OCI-LY1 (cell line): Measurements from ENCODE around the gene RBL2.

ENCODE experiments used
- H2AFZ ChIP-seq: fragments of 200-600 bp; sonication (generic), shearing (Covaris generic); 2 replicates; pipeline ENCODE4 v1.6.0; 2014; ENCODE audit warnings: antibody characterized with exemption, mild to moderate bottlenecking, low read length
- H3F3A ChIP-seq: fragments of 200-600 bp; sonication (generic), shearing (Covaris generic); 2 replicates; pipeline ENCODE4 v1.6.0; 2014; ENCODE audit warnings: mild to moderate bottlenecking, antibody characterized with exemption, low read length, moderate library complexity; ENCODE audit not compliant: insufficient read depth
- H3K27ac ChIP-seq: fragments of 200-600 bp; sonication (generic); 2 replicates; pipeline ENCODE4 v1.5.1; 2014; ENCODE audit warnings: low read length, mixed run types, mild to moderate bottlenecking, low read depth; ENCODE audit not compliant: poor library complexity, severe bottlenecking
- H3K27me3 ChIP-seq: fragments of 200-600 bp; sonication (generic); 2 replicates; pipeline ENCODE4 v1.6.0; 2014; ENCODE audit warnings: antibody characterized with exemption, mild to moderate bottlenecking, low read length, moderate library complexity; ENCODE audit not compliant: insufficient read depth
- H3K36me3 ChIP-seq: fragments of 200-600 bp; sonication (generic); 2 replicates; pipeline ENCODE4 v1.6.1; 2014; ENCODE audit warnings: mild to moderate bottlenecking, antibody characterized with exemption, low read length, moderate library complexity, mixed read lengths; ENCODE audit not compliant: insufficient read depth
- H3K4me1 ChIP-seq: fragments of 200-600 bp; sonication (generic); 2 replicates; pipeline ENCODE4 v1.5.1; 2014; ENCODE audit warnings: mild to moderate bottlenecking, low read length, moderate library complexity; ENCODE audit not compliant: insufficient read depth, severe bottlenecking
- H3K4me2 ChIP-seq: fragments of 200-600 bp; sonication (generic), shearing (Covaris generic); 2 replicates; pipeline ENCODE4 v1.6.1; 2014; ENCODE audit warnings: low read length
- H3K4me3 ChIP-seq: fragments of 200-600 bp; sonication (generic); 2 replicates; pipeline ENCODE4 v1.5.1; 2014; ENCODE audit warnings: low read length, low read depth, mild to moderate bottlenecking, mixed read lengths; ENCODE audit not compliant: poor library complexity, severe bottlenecking
- H3K79me2 ChIP-seq: fragments of 200-600 bp; shearing (Covaris generic); 2 replicates; pipeline ENCODE4 v1.6.1; 2016; ENCODE audit warnings: mixed run types, low read length, mixed read lengths; ENCODE audit not compliant: insufficient read depth
- H3K9ac ChIP-seq: fragments of 200-600 bp; sonication (generic), shearing (Covaris generic); 2 replicates; pipeline ENCODE4 v1.6.1; 2014; ENCODE audit warnings: mild to moderate bottlenecking, low read length, mixed read lengths
- H3K9me2 ChIP-seq: fragments of 200-600 bp; sonication (generic), shearing (Covaris generic); 2 replicates; pipeline ENCODE4 v1.6.1; 2014; ENCODE audit warnings: low read depth, mild to moderate bottlenecking, low read length, mixed read lengths
- H3K9me3 ChIP-seq: fragments of 200-600 bp; shearing (Covaris generic); 2 replicates; pipeline ENCODE4 v1.6.1; 2014; ENCODE audit warnings: low read length, mixed read lengths
- H4K20me1 ChIP-seq: fragments of 200-600 bp; sonication (generic), shearing (Covaris generic); 2 replicates; pipeline ENCODE4 v1.6.0; 2016; ENCODE audit warnings: mild to moderate bottlenecking, low read length; ENCODE audit not compliant: insufficient read depth
- EZH2 ChIP-seq: fragments of 200-600 bp; sonication (generic), shearing (Covaris generic); IDR thresholded peaks from 2 replicates; pipeline ENCODE4 v1.8.0; 2017; ENCODE audit warnings: borderline replicate concordance, mixed run types, mild to moderate bottlenecking, antibody characterized with exemption, low read length, moderate library complexity, mixed read lengths
- TF ChIP-seq, protein P1 (sequence below): fragments of 200-600 bp; sonication (generic), shearing (Covaris generic); IDR thresholded peaks from 2 replicates; pipeline ENCODE4 v1.5.1; 2017; ENCODE audit warnings: mild to moderate bottlenecking, antibody characterized with exemption, low read length, moderate library complexity, mixed read lengths

Gene RBL2

GRCh38 chr16:53506254-53506653 is 72.0 kb downstream of the RBL2 start:
- H3K4me2 ChIP-seq: no peak overlapping the region
- H2AFZ ChIP-seq: no peak overlapping the region
- no peaks in the 10 kb centered on the region for H4K20me1 ChIP-seq
- H3K9me3 ChIP-seq: no peaks in the 10 kb centered on the region
- H3K79me2 ChIP-seq: no peaks in the 10 kb centered on the region
- no peak overlapping the region for H3K9ac ChIP-seq
- H3K9me2 ChIP-seq: no peaks in the 10 kb centered on the region
- no peaks in the 10 kb centered on the region for H3K36me3 ChIP-seq
- peaks cover 25% of the 10 kb centered on the region for H3K4me1 ChIP-seq
- H3F3A ChIP-seq: no peaks in the 10 kb centered on the region
- no peak overlapping the region for H3K27ac ChIP-seq
- TF ChIP-seq, protein P1, sequence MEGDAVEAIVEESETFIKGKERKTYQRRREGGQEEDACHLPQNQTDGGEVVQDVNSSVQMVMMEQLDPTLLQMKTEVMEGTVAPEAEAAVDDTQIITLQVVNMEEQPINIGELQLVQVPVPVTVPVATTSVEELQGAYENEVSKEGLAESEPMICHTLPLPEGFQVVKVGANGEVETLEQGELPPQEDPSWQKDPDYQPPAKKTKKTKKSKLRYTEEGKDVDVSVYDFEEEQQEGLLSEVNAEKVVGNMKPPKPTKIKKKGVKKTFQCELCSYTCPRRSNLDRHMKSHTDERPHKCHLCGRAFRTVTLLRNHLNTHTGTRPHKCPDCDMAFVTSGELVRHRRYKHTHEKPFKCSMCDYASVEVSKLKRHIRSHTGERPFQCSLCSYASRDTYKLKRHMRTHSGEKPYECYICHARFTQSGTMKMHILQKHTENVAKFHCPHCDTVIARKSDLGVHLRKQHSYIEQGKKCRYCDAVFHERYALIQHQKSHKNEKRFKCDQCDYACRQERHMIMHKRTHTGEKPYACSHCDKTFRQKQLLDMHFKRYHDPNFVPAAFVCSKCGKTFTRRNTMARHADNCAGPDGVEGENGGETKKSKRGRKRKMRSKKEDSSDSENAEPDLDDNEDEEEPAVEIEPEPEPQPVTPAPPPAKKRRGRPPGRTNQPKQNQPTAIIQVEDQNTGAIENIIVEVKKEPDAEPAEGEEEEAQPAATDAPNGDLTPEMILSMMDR: no peak
- no peak for TF ChIP-seq EZH2
- H3K27me3 ChIP-seq: peaks cover 5% of the 10 kb centered on the region
- no peak overlapping the region for H3K4me3 ChIP-seq

DNA sequence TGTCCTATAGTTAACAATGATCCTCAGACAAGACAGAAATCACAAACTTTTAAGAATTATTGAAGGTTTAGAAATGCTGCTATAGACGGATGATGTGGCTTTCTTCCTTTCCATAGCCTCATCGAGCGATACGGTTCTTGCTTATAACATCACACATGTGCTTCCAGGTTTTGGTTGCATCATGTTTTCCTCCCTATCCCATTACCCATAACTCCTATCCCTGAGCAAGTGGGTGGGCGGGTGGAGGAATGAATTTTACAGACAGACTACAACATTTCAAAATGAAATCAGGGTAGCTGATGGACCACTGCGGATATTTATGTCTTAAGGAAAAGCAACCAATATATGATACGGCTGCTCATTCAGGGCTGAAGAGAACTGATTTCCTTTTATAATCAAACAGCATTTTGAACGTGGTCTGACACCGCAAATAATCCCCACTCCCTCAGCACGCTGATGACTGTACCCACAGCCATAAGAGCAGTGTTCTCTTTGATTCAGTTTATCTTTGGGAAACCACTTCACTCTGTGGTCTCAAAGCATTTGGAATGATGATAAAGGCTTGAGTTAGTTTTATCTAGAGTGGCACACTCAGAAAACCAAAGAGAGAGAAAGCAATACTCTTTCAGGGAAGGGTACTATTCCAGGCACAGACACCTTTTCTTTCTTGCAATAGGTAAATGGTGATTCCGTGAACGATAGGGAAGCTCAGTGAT is 73.4 kb downstream of the RBL2 start:
- H3K9me2 ChIP-seq: no peaks in the 10 kb centered on the region
- no peaks in the 10 kb centered on the region for H3F3A ChIP-seq
- H2AFZ ChIP-seq: no peak overlapping the region
- peaks cover 14% of the 10 kb centered on the region for H3K4me1 ChIP-seq
- peaks cover 5% of the 10 kb centered on the region for H3K27me3 ChIP-seq
- no peaks in the 10 kb centered on the region for H3K36me3 ChIP-seq
- no peak for TF ChIP-seq EZH2
- TF ChIP-seq, protein P1: no peak
- H3K9me3 ChIP-seq: no peaks in the 10 kb centered on the region
- H3K9ac ChIP-seq: no peak overlapping the region
- H3K27ac ChIP-seq: no peak overlapping the region
- no peaks in the 10 kb centered on the region for H4K20me1 ChIP-seq
- H3K79me2 ChIP-seq: no peaks in the 10 kb centered on the region
- no peak overlapping the region for H3K4me3 ChIP-seq
- H3K4me2 ChIP-seq: no peak overlapping the region

- H3K4me2 ChIP-seq: peak overlapping the region; percentile 52
- H3K4me3 ChIP-seq: peak overlapping the region; percentile 21
- H3K9me3 ChIP-seq: no peaks in the 10 kb centered on the region
- H3K9me2 ChIP-seq: no peaks in the 10 kb centered on the region
- no peak for TF ChIP-seq EZH2
- TF ChIP-seq, protein P1: peak; percentile 92
- H4K20me1 ChIP-seq: no peaks in the 10 kb centered on the region
- H3K27ac ChIP-seq: no peak overlapping the region
- no peaks in the 10 kb centered on the region for H3F3A ChIP-seq
- H3K27me3 ChIP-seq: peaks cover 5% of the 10 kb centered on the region
- H3K36me3 ChIP-seq: no peaks in the 10 kb centered on the region
- peaks cover 6% of the 10 kb centered on the region for H3K4me1 ChIP-seq
- H2AFZ ChIP-seq: no peak overlapping the region
- H3K79me2 ChIP-seq: no peaks in the 10 kb centered on the region
- H3K9ac ChIP-seq: no peak overlapping the region
Observed at GRCh38 chr16:53509906-53510703, 75.8 kb downstream of the RBL2 start.
